ENCODE data around the gene ASPDH.
A peak's percentile ranks its signal among the peaks of the same experiment; 100 is the strongest.

Gene ASPDH

GRCh38 chr19:50514346-50515167 is 844 bp upstream of the ASPDH start:
- no peak for DNase-seq (ENCODE audit: low read depth)

GRCh38 chr19:50512999-50513745 is 541 bp downstream of the ASPDH start:
- DNase-seq (ENCODE audit: low read depth) = no peak

GRCh38 chr19:50512112-50512998 is 1.4 kb downstream of the ASPDH start:
- DNase-seq (ENCODE audit: low read depth) = no peak

DNA sequence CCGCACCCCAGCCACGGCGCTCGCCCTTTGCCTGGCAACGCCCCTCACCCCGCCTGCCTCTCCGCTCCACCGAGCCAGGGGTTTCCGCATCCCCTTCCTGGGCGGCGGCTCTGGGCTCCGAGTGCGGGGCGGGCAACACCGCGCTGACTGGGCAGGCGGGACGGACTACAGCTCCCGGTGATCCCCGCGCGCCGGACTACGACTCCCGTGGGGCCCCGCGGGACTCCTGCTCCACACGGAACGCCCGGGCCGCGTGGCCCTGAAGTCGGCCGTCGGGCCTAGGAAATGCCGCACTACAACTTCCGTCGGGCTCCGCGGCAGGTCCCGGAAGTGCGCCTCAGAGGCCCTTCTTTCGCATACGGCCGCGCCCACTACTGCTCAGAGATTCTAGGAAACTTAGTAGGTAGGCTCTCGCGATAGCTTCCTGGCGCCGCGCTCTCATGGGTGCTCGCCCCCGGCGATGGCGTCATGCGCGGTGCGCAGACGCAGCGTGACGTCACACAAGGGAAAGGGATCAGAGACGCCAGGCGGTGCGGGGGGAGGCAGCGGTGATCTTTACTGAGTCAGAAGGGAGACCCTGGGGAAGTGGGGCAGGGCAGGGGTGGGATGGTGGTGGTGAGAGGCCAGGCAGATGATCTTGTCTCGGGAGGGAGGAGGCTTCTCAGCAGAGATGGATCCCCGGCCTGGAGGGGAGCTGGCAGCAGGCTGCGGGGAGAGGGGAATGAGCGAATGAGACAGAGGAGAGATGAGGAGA is 2.5 kb downstream of the ASPDH start, which contains the start of gene JOSD2:
TSS of gene JOSD2 (minus strand) at position 123 of the 754 bp plus-strand sequence. CDS start 760 bp downstream, outside the sequence.
- DNase-seq (ENCODE audit: low read depth) = peak; percentile 96

DNA sequence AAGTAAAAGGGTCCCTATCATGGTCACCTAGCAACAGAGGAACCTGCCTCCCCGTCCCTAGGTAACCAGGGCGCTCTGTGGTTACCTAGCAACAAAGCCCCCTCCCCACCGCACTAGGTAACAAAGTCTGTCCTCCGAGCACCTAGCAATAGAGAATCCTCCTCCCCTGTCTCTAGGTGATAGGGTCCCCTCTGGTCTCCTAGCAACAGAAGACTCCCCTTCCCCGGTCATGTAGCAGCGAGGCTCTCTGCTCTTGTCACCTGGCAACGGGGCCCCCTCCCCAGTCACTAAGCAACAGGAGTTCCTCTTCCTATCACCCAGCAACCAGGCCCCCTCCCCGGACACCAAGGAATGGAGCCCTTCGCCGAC is 3.0 kb downstream of the ASPDH start:
- DNase-seq (ENCODE audit: low read depth) = no peak

GRCh38 chr19:50510121-50510670 is 3.5 kb downstream of the ASPDH start:
- DNase-seq (ENCODE audit: low read depth) = no peak

- no peak for DNase-seq (ENCODE audit: low read depth)
Measured at GRCh38 chr19:50509366-50509765, 4.3 kb downstream of the ASPDH start.

GRCh38 chr19:50508843-50509190 is 4.9 kb downstream of the ASPDH start:
- DNase-seq (ENCODE audit: low read depth) = no peak

- no peak for DNase-seq (ENCODE audit: low read depth)
Measured at GRCh38 chr19:50507376-50507775, 6.3 kb downstream of the ASPDH start.

- no peak for DNase-seq (ENCODE audit: low read depth)
Measured at GRCh38 chr19:50506700-50507099, 7.0 kb downstream of the ASPDH start.

DNA sequence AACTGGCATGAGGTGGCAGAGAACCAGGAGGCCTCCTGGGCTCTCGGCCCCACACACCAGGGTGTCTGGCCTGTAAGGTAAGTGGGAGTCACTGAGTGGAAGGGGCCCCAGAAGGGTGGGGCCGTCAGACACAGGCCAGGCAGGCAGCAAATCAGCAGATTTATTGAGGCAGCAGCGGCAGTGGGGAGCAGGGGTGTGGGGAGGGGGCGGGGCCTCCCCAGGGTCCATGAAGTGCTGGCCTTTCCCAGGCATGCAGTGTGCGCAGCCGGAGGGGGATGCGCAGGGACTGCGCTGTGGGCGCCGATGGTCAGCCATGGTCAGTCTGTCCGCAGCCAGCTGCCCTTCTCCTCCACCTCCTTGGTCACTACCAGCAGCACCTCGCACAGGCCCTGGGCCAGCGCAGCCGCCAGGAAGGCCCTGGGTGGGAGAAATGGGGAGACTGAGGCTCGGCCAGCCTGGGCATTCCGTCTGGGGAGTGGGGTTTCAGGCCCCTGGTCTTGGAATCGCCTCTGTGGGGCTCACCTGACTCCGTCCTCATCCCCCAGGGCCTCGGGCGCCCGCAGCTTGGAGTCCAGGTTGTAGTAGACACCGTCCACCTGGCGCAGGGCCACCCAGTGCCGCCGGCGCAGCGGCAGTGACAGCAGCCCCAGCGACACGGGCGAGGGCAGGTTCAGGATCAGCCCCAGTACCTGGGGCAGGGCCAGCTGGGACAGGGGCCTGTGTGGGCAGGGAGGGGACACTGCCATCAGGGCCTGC is 7.7 kb downstream of the ASPDH start:
- no peak for DNase-seq (ENCODE audit: low read depth)

DNA sequence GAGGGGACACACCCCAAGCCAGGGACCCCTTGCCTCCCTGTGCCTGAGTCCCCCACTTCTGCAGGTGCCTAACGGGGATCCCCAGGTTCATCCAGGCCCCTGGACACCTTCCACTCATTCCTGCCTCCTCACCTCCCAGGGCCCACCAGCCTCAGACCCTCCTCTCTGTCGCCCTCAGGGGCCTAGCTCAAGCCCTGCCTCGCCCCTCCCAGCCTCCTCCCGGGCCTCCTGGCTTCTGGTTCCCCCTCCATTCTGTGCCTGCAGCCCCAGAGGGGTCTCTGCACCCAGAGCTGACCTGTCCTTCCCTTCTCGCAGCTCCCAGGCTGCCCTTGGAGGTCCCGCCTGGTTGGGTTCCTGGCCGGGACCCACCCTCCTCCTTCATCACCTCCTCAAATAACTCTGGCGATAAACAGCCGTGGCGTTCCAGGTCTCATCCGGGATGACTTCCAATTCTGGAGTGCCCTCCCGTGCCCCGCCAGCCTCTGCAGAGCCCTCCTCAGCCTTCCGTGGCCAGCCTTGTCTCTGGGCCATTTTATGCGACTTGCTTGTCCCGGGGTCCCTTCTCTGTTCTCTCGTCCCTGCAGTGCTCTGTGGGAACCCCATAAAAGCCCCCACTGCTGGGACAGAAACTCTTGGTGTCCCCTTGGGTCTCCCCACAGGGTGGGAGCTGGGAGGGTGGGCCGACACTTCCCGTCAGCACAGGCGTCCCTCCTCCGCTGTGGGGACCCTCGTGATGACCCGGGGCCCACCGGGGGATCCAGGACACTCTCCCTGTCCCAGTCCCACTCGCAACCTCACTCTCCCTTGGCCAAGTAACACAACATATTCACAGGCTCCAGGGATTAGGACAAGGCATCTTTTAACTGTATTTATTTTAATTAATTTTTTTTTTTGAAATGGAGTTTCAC is 11.9 kb downstream of the ASPDH start:
- DNase-seq (ENCODE audit: low read depth) = no peak

DNA sequence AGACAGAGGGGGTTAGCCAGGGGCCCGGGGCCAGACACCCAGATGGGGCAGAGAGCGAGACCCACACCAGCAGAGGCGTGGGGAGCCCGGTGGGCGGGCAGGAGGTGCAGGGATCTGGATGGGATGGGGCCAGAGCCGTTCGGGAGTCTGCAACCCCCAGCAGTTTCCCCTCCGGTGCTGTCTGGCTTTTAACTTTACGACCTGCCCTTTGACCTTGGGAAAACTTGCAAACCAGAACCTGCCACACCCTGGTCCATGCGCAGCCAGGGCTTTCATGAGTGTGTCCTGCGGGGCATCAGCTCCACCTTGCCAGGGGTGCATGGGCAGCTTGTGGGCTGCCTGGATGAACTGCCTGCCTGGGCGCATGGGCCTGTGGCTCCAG is 12.5 kb downstream of the ASPDH start:
- DNase-seq (ENCODE audit: low read depth) = no peak

DNA sequence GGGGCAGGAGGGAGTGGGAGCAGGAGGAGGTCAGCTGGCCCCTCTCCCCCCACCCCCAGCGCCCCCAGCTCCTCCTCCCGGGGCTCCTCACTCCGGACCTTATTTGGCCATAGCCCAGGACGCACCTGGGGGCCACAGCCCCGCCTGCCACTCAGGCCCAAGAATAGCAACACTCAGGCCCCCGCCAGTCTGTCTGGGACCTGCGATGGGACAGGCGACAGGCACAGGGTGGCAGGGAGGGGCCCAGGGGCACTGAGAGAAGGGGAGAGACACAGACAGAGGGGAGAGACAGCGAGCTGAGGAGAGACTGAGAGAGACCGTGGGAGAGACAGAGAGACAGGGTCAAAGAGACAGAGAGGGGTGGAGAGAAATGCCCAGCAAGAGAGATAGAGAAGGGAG is 13.0 kb downstream of the ASPDH start:
- no peak for DNase-seq (ENCODE audit: low read depth)

GRCh38 chr19:50500060-50500752 is 13.5 kb downstream of the ASPDH start:
- DNase-seq (ENCODE audit: low read depth) = no peak

DNA sequence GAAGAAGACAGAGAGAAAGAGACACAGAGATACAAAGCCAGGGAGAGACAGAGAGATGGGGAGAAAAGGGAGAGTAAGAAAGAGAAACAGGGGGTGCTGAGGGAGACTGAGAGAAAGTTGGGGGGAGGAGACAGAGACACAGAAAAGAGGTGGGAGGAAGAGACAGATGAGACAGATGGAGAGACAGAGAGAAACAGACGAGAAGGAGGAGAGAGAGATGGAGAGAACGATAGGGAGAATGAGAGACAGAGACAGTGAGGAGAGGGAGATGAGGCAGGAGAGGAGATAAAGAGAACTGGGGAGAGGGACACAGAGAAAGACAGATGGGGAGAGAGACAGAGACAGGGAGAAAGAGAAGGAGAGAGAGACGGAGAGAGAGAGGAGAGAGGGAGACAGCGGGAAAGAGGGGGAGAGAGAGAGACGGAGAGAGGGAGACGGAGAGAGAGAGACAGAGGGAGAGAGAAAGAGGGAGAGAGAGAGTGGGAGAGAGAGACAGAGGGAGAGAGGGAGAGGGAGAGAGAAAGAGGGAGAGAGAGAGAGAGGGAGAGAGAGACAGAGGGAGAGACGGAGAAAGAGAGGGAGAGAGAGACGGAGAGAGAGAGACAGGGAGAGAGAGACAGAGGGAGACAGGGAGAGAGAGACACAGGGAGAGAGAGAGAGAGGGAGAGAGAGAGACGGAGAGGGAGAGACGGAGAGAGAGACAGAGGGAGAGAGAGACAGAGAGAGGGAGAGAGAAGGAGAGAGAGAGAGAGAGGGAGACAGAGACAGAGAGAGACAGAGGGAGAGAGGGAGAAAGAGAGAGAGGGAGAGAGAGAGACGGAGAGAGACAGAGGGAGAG is 15.3 kb downstream of the ASPDH start:
- DNase-seq (ENCODE audit: low read depth) = no peak

- DNase-seq (ENCODE audit: low read depth) = no peak
Measured at GRCh38 chr19:50497022-50497405, 16.7 kb downstream of the ASPDH start.
